ENCODE results near the gene ARL6IP1.
"Not testable (repeated sequence)": the region's sequence is repeated elsewhere in the genome, so short reads cannot be mapped to it uniquely, and the experiment has no call there.

Gene ARL6IP1

GRCh38 chr16:18797746-18798145 is 3.6 kb downstream of the ARL6IP1 start:
- no peak for DNase-seq

- DNase-seq: no peak
These were observed 5.0 kb downstream of the ARL6IP1 start for GRCh38 chr16:18796377-18796776.

- DNase-seq: no peak
These were observed 8.4 kb downstream of the ARL6IP1 start for GRCh38 chr16:18792836-18793433.

- DNase-seq: peak; percentile 86
These were observed 11.3 kb downstream of the ARL6IP1 start, which contains the start of gene RPS15A for GRCh38 chr16:18789850-18790706. RPS15A (minus strand) TSS chr16:18790334; CDS start chr16:18789113, 1,221 bp downstream.

GRCh38 chr16:18789515-18789849 is 11.9 kb downstream of the ARL6IP1 start:
- DNase-seq: no peak

- no peak for DNase-seq
These were observed 12.4 kb downstream of the ARL6IP1 start for GRCh38 chr16:18788828-18789514.

- DNase-seq: no peak
These were observed 16.3 kb downstream of the ARL6IP1 start for GRCh38 chr16:18784917-18785623.

- no peak for DNase-seq
These were observed 17.7 kb downstream of the ARL6IP1 start for GRCh38 chr16:18783430-18784341.

- DNase-seq: no peak
These were observed 18.5 kb downstream of the ARL6IP1 start for GRCh38 chr16:18782697-18783429.

GRCh38 chr16:18781232-18781631 is 20.1 kb downstream of the ARL6IP1 start:
- not testable (repeated sequence) for DNase-seq

- not testable (repeated sequence) for DNase-seq
These were observed 20.8 kb downstream of the ARL6IP1 start for GRCh38 chr16:18780460-18781026.

- not testable (repeated sequence) for DNase-seq
These were observed 23.7 kb downstream of the ARL6IP1 start for GRCh38 chr16:18777664-18778063.

GRCh38 chr16:18776334-18776733 is 25.0 kb downstream of the ARL6IP1 start:
- not testable (repeated sequence) for DNase-seq

- DNase-seq: not testable (repeated sequence)
These were observed 26.7 kb downstream of the ARL6IP1 start for GRCh38 chr16:18774651-18775050.

- not testable (repeated sequence) for DNase-seq
These were observed 29.2 kb downstream of the ARL6IP1 start for GRCh38 chr16:18772171-18772570.

GRCh38 chr16:18770336-18770962 is 30.9 kb downstream of the ARL6IP1 start:
- DNase-seq: not testable (repeated sequence)

- DNase-seq: not testable (repeated sequence)
These were observed 34.1 kb downstream of the ARL6IP1 start for GRCh38 chr16:18767217-18767616.

- DNase-seq: not testable (repeated sequence)
These were observed 38.6 kb downstream of the ARL6IP1 start for GRCh38 chr16:18762713-18763112.

GRCh38 chr16:18759598-18760520 is 41.5 kb downstream of the ARL6IP1 start:
- not testable (repeated sequence) for DNase-seq
